Osteoblast (primary cell): ENCODE results near the gene MTF2. TPM values are rescaled to one million over a fixed set of nuclear protein-coding genes. Genes with fewer than 3 reads are reported as not detected.

Source experiments
- DNase-seq: peaks from one replicate; pipeline ENCODE4 v3.0.0; 2011; ENCODE audit warnings: low spot score, mixed read lengths; ENCODE audit not compliant: insufficient read length; ENCODE audit errors: missing footprints
- H2AFZ ChIP-seq: 2 replicates; pipeline ENCODE4 v1.6.0; 2011; ENCODE audit warnings: mild to moderate bottlenecking, low read length
- H3K27ac ChIP-seq: 2 replicates; pipeline ENCODE4 v1.5.1; 2011; ENCODE audit warnings: mild to moderate bottlenecking, low read depth, low read length, moderate library complexity
- H3K27me3 ChIP-seq: 2 replicates; pipeline ENCODE4 v1.6.0; 2012; ENCODE audit warnings: mild to moderate bottlenecking, control low read depth, inconsistent platforms, low read length, moderate library complexity; ENCODE audit not compliant: insufficient read depth
- H3K36me3 ChIP-seq: 2 replicates; pipeline ENCODE4 v1.5.1; 2011; ENCODE audit warnings: mild to moderate bottlenecking, low read length, control low read depth, moderate library complexity; ENCODE audit not compliant: insufficient read depth
- H3K4me1 ChIP-seq: 2 replicates; pipeline ENCODE4 v1.5.1; 2011; ENCODE audit warnings: mild to moderate bottlenecking, low read length, control low read depth, moderate library complexity; ENCODE audit not compliant: insufficient read depth
- H3K4me2 ChIP-seq: 2 replicates; pipeline ENCODE4 v1.6.0; 2011; ENCODE audit warnings: mild to moderate bottlenecking, low read length; ENCODE audit not compliant: insufficient read depth
- H3K4me3 ChIP-seq: fragments of 200-600 bp; sonication (generic); 3 replicates; pipeline ENCODE4 v1.5.1; 2012; ENCODE audit warnings: mild to moderate bottlenecking, low read length, inconsistent platforms; ENCODE audit not compliant: insufficient read depth
- H3K79me2 ChIP-seq: 2 replicates; pipeline ENCODE4 v1.6.0; 2012; ENCODE audit warnings: mild to moderate bottlenecking, low read length, control low read depth, inconsistent platforms; ENCODE audit not compliant: insufficient read depth
- H3K9me3 ChIP-seq: 2 replicates; pipeline ENCODE4 v1.5.1; 2011; ENCODE audit warnings: low read depth, low read length, control low read depth
- H4K20me1 ChIP-seq: 2 replicates; pipeline ENCODE4 v1.6.0; 2012; ENCODE audit warnings: mild to moderate bottlenecking, low read length, control low read depth; ENCODE audit not compliant: insufficient read depth
- CTCF ChIP-seq: IDR thresholded peaks from 2 replicates; pipeline ENCODE4 v1.5.1; 2011; ENCODE audit warnings: mild to moderate bottlenecking, low read depth, low read length, moderate library complexity; ENCODE audit errors: extremely low read depth
- total RNA-seq: library from RNA; depleted of rRNA; stranded (reverse); fragments of >200 nt; gene quantifications from 2 replicates; pipeline ENCODE4 v1.2.3, GENCODE V29; 2012

The MTF2 gene
- total RNA-seq, 1 donor, result 15.9 TPM

DNA sequence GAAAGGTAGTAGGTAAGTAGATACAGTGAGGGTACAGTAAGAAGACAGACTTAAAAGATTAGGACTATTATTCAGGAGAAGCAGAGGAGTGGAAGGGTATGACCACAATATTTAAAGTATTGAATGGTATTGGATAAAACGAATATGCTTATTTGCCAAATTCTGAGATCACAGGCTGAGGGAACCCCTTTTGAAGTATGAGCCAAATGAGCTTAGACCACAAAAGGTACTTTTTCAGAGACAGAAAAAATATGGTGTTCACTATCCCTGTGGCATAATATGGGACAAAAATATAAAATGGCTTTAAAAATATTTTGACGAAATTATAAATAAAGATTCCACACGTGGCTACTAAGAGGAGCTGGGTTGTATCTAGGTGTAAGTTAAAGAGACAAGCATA lies 880 bp upstream of the MTF2 start:
- Histone ChIP-seq H3K4me3 (peak overlapping the region; percentile 91), H3K4me1 (peaks cover 26% of the 10 kb centered on the region), H3K27me3 (no peaks in the 10 kb centered on the region), H3K79me2 (peaks cover 42% of the 10 kb centered on the region), H3K4me2 (peak overlapping the region; percentile 97), H2AFZ (peak overlapping the region; percentile 99), H4K20me1 (no peaks in the 10 kb centered on the region), H3K27ac (peak overlapping the region; percentile 80), H3K9me3 (no peaks in the 10 kb centered on the region), H3K36me3 (no peaks in the 10 kb centered on the region)
- TF ChIP-seq CTCF, result no peak
- no peak for DNase-seq

DNA sequence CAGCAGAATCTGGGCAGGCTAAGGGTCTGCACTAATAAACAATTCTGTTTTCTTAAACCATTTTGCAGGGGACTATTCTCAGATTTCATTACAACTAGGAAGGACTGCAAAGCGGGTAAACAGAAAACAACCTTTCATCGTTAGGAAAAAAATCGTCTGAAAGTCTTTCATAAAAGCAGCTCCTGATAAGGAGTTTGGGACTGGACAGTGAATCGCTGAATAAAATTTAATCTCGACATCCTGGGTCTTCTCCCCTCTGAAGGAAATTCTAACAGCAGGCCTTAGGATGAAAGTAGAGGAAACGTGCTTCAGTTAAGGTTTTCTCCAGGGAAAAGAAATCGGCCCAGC lies 471 bp upstream of the MTF2 start:
- Histone ChIP-seq H2AFZ (peak overlapping the region; percentile 99), H3K9me3 (no peaks in the 10 kb centered on the region), H3K27ac (peak overlapping the region; percentile 80), H3K4me2 (peak overlapping the region; percentile 97), H3K36me3 (no peaks in the 10 kb centered on the region), H3K4me1 (peaks cover 26% of the 10 kb centered on the region), H3K79me2 (peaks cover 46% of the 10 kb centered on the region), H3K27me3 (no peaks in the 10 kb centered on the region), H3K4me3 (peak overlapping the region; percentile 91), H4K20me1 (no peaks in the 10 kb centered on the region)
- no peak for TF ChIP-seq CTCF
- DNase-seq, result peak; percentile 75

GRCh38 chr1:93079685-93080141 lies 630 bp downstream of the MTF2 start:
- H3K4me2 ChIP-seq, result peak overlapping the region; percentile 97
- peak overlapping the region; percentile 99 for H2AFZ ChIP-seq
- no peak for DNase-seq
- H3K4me3 ChIP-seq, result peak overlapping the region; percentile 91
- peaks cover 26% of the 10 kb centered on the region for H3K4me1 ChIP-seq
- no peaks in the 10 kb centered on the region for H3K36me3 ChIP-seq
- H3K27me3 ChIP-seq, result no peaks in the 10 kb centered on the region
- no peaks in the 10 kb centered on the region for H4K20me1 ChIP-seq
- peak overlapping the region; percentile 80 for H3K27ac ChIP-seq
- no peak for TF ChIP-seq CTCF
- H3K79me2 ChIP-seq, result peaks cover 57% of the 10 kb centered on the region
- no peaks in the 10 kb centered on the region for H3K9me3 ChIP-seq

DNA sequence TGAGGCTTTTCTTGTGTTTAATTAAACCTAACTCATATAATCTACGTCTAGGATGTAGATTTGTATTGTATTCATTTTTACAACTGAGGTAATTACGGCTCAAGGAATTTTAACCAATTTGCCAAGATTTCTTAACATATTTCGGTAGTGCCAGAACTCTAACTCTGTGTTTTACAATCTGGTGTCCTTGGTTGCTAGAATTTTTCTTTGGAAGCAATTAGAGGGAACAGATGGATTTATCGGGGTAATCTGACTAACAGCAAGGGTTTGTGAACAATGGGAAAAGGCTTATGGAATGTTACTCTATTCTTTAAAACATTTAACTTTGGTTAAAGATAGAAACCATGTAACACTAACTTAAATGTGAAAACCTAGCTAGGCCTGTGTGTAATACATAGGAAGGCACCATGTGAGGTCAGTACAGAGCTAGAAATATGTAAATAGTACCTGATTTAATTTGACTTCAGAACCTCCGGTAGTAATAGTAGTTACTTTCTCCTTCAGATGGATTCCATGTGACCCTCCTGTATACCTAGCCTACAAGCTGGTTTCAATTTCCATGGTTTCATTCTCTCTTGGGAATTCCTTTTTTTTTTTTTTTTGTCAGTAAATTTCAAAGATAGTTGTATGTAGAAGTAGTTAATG lies 1.2 kb downstream of the MTF2 start:
- TF ChIP-seq CTCF, result peak; percentile 70
- Histone ChIP-seq H3K27ac (peak overlapping the region; percentile 80), H3K4me2 (peak overlapping the region; percentile 97), H3K79me2 (peaks cover 62% of the 10 kb centered on the region), H3K9me3 (no peaks in the 10 kb centered on the region), H2AFZ (no peak overlapping the region), H3K4me3 (peak overlapping the region; percentile 91), H3K27me3 (no peaks in the 10 kb centered on the region), H3K4me1 (peaks cover 26% of the 10 kb centered on the region), H3K36me3 (no peaks in the 10 kb centered on the region), H4K20me1 (no peaks in the 10 kb centered on the region)
- DNase-seq, result peak; percentile 82
